NCI-H1436 (cell line): ENCODE results near the gene ELF3.
"Not testable (repeated sequence)": the region's sequence is repeated elsewhere in the genome, so short reads cannot be mapped to it uniquely, and the experiment has no call there.

Experiments
- DNase-seq: peaks from one replicate; lab custom pipeline; 2025; lab: John Stamatoyannopoulos, UW

The ELF3 gene

GRCh38 chr1:202034683-202035462 lies 24.5 kb downstream of the ELF3 start:
- peak; percentile 98 for DNase-seq

GRCh38 chr1:202036595-202037387 lies 26.4 kb downstream of the ELF3 start:
- DNase-seq, result no peak

- DNase-seq, result no peak
These were observed 27.4 kb downstream of the ELF3 start for GRCh38 chr1:202037706-202038296.

- DNase-seq, result no peak
These were observed 28.4 kb downstream of the ELF3 start for GRCh38 chr1:202038688-202039346.

- no peak for DNase-seq
These were observed 35.3 kb downstream of the ELF3 start for GRCh38 chr1:202045705-202046104.

- peak; percentile 71 for DNase-seq
These were observed 35.8 kb downstream of the ELF3 start for GRCh38 chr1:202046227-202046626.

GRCh38 chr1:202046748-202047708 lies 36.6 kb downstream of the ELF3 start:
- no peak for DNase-seq

GRCh38 chr1:202047977-202048376 lies 37.6 kb downstream of the ELF3 start:
- no peak for DNase-seq

- no peak for DNase-seq
These were observed 38.7 kb downstream of the ELF3 start for GRCh38 chr1:202049129-202049528.

- DNase-seq, result no peak
These were observed 43.7 kb downstream of the ELF3 start for GRCh38 chr1:202054094-202054493.

GRCh38 chr1:202054673-202055072 lies 44.3 kb downstream of the ELF3 start:
- not testable (repeated sequence) for DNase-seq

- peak; percentile 95 for DNase-seq
These were observed 46.4 kb downstream of the ELF3 start for GRCh38 chr1:202056644-202057334.

- DNase-seq, result not testable (repeated sequence)
These were observed 46.9 kb downstream of the ELF3 start for GRCh38 chr1:202057335-202057704.

GRCh38 chr1:202058001-202058908 lies 47.9 kb downstream of the ELF3 start:
- DNase-seq, result no peak

- no peak for DNase-seq
These were observed 50.7 kb downstream of the ELF3 start for GRCh38 chr1:202061055-202061454.

GRCh38 chr1:202061787-202062186 lies 51.4 kb downstream of the ELF3 start:
- DNase-seq, result not testable (repeated sequence)

- DNase-seq, result not testable (repeated sequence)
These were observed 52.2 kb downstream of the ELF3 start for GRCh38 chr1:202062636-202063035.

GRCh38 chr1:202063093-202063492 lies 52.7 kb downstream of the ELF3 start:
- DNase-seq, result no peak

- DNase-seq, result not testable (repeated sequence)
These were observed 54.5 kb downstream of the ELF3 start for GRCh38 chr1:202064889-202065312.
